HepG2 (cell line): ENCODE results near the gene B4GALT2. TPM values are rescaled to one million over a fixed set of nuclear protein-coding genes. Genes with fewer than 3 reads are reported as not detected.
A peak's percentile ranks its signal among the peaks of the same experiment; 100 is the strongest.

Experiments
- PAXIP1 ChIP-seq: sonication (generic); formaldehyde crosslinking; conservative IDR thresholded peaks from 2 replicates; pipeline ENCODE4 v1.4.0; 2020; ENCODE audit warnings: mild to moderate bottlenecking, missing genetic modification reagents, moderate library complexity
- ZBTB46 ChIP-seq: sonication (generic); formaldehyde crosslinking; IDR thresholded peaks from 2 replicates; pipeline ENCODE4 v1.4.0; 2020; ENCODE audit warnings: mild to moderate bottlenecking, missing genetic modification reagents, borderline replicate concordance
- ZNF780A ChIP-seq: sonication (generic); formaldehyde crosslinking; IDR thresholded peaks from 2 replicates; pipeline ENCODE4 v1.8.0; 2022; ENCODE audit warnings: mild to moderate bottlenecking, missing genetic modification reagents, moderate library complexity
- polyA plus RNA-seq, 8 experiments: library from polyadenylated mRNA; depleted of rRNA in 3 of 8; stranded (reverse) in 7 of 8; unstranded in 1 of 8; fragments of >200 nt; fragmentation: Illumina TruSeq in 4 of 8; extraction: Trizol in 4 of 8; gene quantifications; 2 replicates each; pipeline versions ENCODE4 v1.2.1 to v1.2.3, GENCODE V29; 2011 to 2016; ENCODE audit warnings: low read depth in 4 of 8, missing spikeins in 1 of 8, mixed read lengths in 1 of 8; ENCODE audit not compliant: insufficient read depth in 1 of 8
- total RNA-seq, 5 experiments: library from RNA; depleted of rRNA; stranded (reverse); fragments of >200 nt; fragmentation: Illumina TruSeq; extraction: Trizol; gene quantifications; 2 replicates each; pipeline ENCODE4 v1.2.3, GENCODE V29; 2016; ENCODE audit warnings: low read depth in 1 of 5

B4GALT2 gene
- total and polyA plus RNA-seq, 2 of the 13 experiments (the other 11 are each of a cell fraction or from before 2014, with no cell fraction given) = 41.9 to 78.0 TPM

- TF ChIP-seq ZNF780A (CRISPR knock-in tag) (no peak), ZBTB46 (CRISPR knock-in tag) (peak; percentile 64; the same call in 1 of the 2 replicates), PAXIP1 (peak; percentile 50)
These were observed 681 bp downstream of the B4GALT2 start (continued) for GRCh38 chr1:43979528-43980254.
